Astrocyte of the spinal cord (primary cell): ENCODE measurements around the gene MON2.
A peak's percentile ranks its signal among the peaks of the same experiment; 100 is the strongest.

Source experiments
- DNase-seq: peaks from one replicate; pipeline ENCODE4 v3.0.0; 2011; ENCODE audit warnings: low read depth, low spot score
- H3K4me3 ChIP-seq: 2 replicates; pipeline ENCODE4 v1.5.1; 2011; ENCODE audit warnings: low read depth, mild to moderate bottlenecking, low read length, moderate library complexity
- in situ Hi-C: cut with HindIII; loops from 2 replicates; pipeline ENCODE4 v1.10.0; 2017; ENCODE audit warnings: low sequenced_read_pairs
- TF ChIP-seq, protein P1 (sequence below): IDR thresholded peaks from 2 replicates; pipeline ENCODE4 v1.5.1; 2012; ENCODE audit warnings: low read depth, mild to moderate bottlenecking, low read length, inconsistent platforms

Gene MON2

DNA sequence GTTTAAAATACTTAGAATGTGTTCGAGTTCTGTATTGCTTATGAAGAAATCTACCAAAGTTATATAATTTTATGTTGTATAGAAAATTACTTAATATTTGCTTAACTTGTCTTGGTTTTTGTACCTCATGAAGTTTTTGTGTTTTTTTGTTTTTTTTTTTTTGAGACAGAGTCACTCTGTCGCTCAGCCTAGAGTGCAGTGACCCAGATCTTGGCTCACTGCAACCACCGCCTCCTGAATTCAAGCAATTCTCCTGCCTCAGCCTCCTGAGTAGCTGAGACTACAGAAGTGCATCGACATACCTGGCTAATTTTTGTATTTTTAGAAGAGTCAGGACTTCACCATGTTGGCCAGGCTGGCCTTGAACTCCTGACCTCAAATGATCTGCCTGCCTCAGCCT is 69.9 kb downstream of the MON2 start:
- TF ChIP-seq, protein P1, sequence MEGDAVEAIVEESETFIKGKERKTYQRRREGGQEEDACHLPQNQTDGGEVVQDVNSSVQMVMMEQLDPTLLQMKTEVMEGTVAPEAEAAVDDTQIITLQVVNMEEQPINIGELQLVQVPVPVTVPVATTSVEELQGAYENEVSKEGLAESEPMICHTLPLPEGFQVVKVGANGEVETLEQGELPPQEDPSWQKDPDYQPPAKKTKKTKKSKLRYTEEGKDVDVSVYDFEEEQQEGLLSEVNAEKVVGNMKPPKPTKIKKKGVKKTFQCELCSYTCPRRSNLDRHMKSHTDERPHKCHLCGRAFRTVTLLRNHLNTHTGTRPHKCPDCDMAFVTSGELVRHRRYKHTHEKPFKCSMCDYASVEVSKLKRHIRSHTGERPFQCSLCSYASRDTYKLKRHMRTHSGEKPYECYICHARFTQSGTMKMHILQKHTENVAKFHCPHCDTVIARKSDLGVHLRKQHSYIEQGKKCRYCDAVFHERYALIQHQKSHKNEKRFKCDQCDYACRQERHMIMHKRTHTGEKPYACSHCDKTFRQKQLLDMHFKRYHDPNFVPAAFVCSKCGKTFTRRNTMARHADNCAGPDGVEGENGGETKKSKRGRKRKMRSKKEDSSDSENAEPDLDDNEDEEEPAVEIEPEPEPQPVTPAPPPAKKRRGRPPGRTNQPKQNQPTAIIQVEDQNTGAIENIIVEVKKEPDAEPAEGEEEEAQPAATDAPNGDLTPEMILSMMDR = no peak
- in situ Hi-C loops = no loop called here
- no peak for DNase-seq
- H3K4me3 ChIP-seq = no peak overlapping the region

DNA sequence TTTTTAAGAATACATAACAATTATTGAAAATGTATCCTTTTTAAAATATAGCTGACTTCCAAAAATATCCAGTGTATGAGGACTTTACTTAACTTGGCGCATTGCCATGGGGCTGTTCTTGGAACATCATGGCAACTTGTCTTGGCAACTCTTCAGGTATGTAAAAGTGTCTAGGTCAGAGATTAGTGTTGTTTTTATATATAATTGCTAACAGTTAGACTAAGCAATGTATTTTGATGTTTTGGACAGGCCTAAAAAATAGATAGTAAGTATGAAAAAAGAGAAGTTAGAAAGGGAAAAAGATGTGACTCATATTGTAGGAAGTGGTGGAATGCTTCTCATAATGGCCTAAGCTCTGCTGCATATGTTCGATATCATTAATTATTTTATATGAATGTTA is 70.9 kb downstream of the MON2 start:
- TF ChIP-seq, protein P1 = no peak
- peak; percentile 83 for DNase-seq
- H3K4me3 ChIP-seq = no peak overlapping the region
- in situ Hi-C loops = no loop called here

DNA sequence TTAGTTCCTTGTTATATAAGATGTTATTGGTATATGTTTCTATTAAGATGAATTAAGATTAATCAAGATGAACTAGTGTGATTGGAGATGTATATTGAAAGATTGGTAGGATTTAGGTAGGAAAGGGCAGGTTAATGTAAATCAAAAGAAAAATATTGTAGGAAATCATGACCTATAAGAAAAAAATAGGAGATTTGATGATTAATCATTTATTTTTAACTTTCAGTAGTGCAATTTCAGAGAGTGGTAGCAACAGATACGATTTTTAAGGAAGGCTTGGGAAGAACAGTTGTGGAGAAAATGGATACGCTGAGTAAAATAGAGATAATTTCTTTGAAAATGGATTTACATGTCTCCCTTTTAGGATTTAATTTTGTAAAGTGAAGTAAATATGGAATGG is 73.7 kb downstream of the MON2 start:
- no peak for DNase-seq
- no peak overlapping the region for H3K4me3 ChIP-seq
- in situ Hi-C loops = no loop called here
- TF ChIP-seq, protein P1 = no peak

DNA sequence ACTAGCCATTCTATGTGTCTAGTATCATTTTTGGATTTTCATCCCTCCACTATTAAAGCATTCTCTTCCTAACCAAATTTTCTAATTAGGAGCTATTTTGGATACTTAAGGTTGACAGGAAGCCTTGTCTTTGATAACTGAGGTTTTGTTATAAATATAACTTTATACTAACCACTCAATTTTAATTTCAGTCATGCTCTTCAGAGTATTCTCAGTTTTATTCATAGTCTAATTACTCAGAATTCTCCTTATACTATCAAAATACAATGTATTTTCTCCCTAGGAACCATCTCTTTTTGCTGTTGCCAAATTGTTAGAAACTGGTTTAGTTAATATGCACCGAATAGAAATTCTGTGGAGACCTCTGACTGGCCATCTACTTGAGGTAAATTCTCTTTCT is 76.2 kb downstream of the MON2 start:
- TF ChIP-seq, protein P1 = no peak

DNA sequence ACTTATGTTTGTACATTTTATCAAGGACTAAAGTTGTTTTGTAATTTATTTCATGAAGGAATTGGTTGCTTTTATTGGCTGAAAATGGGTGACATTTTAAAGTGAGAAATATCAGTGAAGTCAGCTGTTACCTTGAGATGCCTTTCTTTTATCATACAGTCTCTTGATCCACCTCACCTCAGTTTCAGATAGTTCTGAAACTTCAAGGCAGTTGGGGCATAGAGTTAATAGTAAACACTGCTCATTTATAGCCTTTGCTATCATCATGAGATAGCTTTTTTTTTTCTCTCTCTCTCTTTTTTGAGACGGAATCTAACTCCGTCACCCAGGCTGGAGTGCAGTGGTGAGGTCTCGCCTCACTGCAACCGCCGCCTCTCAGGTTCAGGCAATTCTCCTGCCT is 76.7 kb downstream of the MON2 start:
- no peak overlapping the region for H3K4me3 ChIP-seq
- TF ChIP-seq, protein P1 = no peak
- DNase-seq = no peak
- in situ Hi-C loops = no loop called here

More for the DNA sequence above, 76.2 kb downstream of the MON2 start:
- no peak overlapping the region for H3K4me3 ChIP-seq
- in situ Hi-C loops = no loop called here
- DNase-seq = no peak

DNA sequence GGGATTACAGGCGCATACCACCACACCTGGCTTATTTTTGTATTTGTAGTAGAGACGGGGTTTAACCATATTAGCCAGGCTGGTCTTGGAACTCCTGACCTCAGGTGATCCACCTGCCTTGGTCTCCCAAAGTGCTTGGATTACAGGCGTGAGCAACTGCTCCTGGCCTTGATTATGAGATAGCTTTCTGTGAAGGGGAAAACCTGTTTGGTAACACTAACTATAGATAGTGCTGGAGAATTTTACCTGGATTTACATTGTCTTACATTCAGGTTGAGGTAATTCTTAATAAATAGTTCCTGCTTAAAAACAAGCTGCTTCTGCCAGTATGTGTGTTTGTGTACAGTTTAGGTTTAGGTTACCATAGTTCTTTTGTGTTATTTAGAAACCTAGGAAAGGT is 77.1 kb downstream of the MON2 start:
- H3K4me3 ChIP-seq = no peak overlapping the region
- in situ Hi-C loops = no loop called here
- TF ChIP-seq, protein P1 = no peak
- no peak for DNase-seq
